Measurements from ENCODE around the gene MAN1C1. TPM values are rescaled to one million over a fixed set of nuclear protein-coding genes. Genes with fewer than 3 reads are reported as not detected.

Gene MAN1C1
- total and polyA plus RNA-seq, 10 of the 15 experiments (the other 5 are each of a cell fraction or from before 2014, with no cell fraction given) = 0.12 to 0.56 (median 0.22) TPM; not detected in 3

DNA sequence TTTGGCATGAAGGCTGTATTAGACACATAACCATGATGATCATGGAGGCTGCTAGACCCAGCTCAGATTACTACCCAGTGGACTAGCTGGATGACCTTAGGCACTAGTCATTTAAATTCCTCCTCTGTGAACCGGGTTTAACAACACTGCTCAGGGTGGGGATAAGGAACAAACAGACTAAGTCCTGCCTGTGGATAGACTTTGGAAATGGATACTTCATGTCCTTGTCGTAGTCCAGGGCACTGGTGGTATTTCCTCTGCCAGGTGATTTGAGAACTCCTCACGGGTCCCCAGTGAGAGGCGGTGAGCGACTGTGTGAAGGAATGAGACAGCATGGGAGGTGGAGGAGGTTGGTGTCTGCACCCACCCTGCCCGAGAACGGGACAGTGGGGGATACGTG, 110.5 kb downstream of the MAN1C1 start:
- FAIRE-seq = no peak
- RAD21 ChIA-PET (ENCODE audit: unreplicated experiment) = no interaction called here

DNA sequence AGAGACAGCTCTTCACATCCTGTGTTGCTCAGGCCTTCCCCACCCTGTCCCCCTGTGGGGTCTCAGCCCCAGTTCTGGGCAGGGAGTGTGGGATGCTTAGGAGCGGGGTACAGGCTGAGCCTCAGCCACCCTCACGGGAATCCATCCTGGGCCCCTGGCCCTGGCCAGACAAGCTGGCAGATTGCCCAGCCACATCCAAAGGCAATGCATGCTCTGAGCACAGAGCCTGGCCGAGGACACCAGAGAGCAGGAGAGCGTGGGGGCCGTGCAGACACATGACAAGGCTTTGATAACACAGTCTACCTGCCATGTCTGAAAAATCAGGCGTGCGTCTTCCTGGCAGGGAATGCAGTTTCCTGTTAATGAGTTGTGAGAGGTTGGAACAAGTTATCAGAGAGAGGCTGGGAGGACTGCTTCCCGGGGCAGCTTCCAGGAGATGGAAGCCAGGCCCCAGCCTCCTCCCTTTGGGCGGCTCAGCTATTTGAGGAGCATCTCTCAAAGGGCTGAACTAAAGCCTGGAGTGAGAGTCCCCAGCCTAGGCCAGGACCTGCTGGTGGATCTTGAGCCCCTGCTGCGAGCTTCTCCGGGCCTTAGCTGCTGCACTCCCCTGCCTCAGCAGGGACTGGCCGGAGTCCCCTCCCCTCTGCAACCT, 111.2 kb downstream of the MAN1C1 start:
- in situ Hi-C loops (cut with MboI) = no loop called here
- Histone ChIP-seq H2AFZ (ENCODE audit: control insufficient read depth, low read depth, low read length) (no peak overlapping the region), H3K27me3 (replicated peaks in 1 of 2; ENCODE audit: control insufficient read depth in 2 of 2, insufficient read depth in 2 of 2, low read length in 1 of 2) (peaks cover 0 to under 1% of the 10 kb centered on the region in 2 experiments; a peak in 3 of 4 replicates), H3K27ac (ENCODE audit: control insufficient read depth, insufficient read depth) (no peak overlapping the region), H3K4me1 (ENCODE audit: control insufficient read depth, insufficient read depth, low read length) (peaks cover 5% of the 10 kb centered on the region), H3K36me3 (ENCODE audit: control insufficient read depth in 2 of 2, insufficient read depth in 2 of 2, low read length in 1 of 2) (no peaks in the 10 kb centered on the region), H3K79me2 (ENCODE audit: control insufficient read depth, insufficient read depth, low read length) (no peaks in the 10 kb centered on the region), H3K4me2 (ENCODE audit: control insufficient read depth, insufficient read depth) (no peak overlapping the region), H3K4me3 (no peak overlapping the region), H4K20me1 (ENCODE audit: control insufficient read depth, insufficient read depth) (no peaks in the 10 kb centered on the region; the same call in 1 of the 2 replicates), H3K9ac (ENCODE audit: control insufficient read depth, insufficient read depth, low read length) (no peak overlapping the region), H3K9me3 (replicated peaks; ENCODE audit: control insufficient read depth, insufficient read depth, low read length) (no peaks in the 10 kb centered on the region; the same call in 1 of the 3 replicates)
- RAD21 ChIA-PET (ENCODE audit: unreplicated experiment) = no interaction called here
- FAIRE-seq (no peak), ATAC-seq (no peak), DNase-seq (ENCODE audit: low read depth, low spot score) (no peak)
- WGBS (ENCODE audit: insufficient coverage, insufficient replicate concordance, low lambda C conversion rate, missing lambda C conversion rate) = 42% methylated on average over 12 of the region's 12 CpGs
- intact Hi-C loops (cut with micrococcal nuclease; ENCODE audit: unreplicated experiment) = no loop called here
- BruUV-seq (replicated peaks) = no TSS peak
- CTCF ChIA-PET = no interaction called here
- SMC1A ChIA-PET (ENCODE audit: uncharacterized antibody, unreplicated experiment) = no interaction called here
- POLR2A ChIA-PET = no interaction called here
- TF ChIP-seq MYC (IDR thresholded peaks at IDR 0.05; ENCODE audit: insufficient read depth, insufficient read length, insufficient replicate concordance, low read length, severe bottlenecking) (no peak), RBBP5 (conservative IDR thresholded peaks at IDR 0.05) (no peak), SMARCA5 (IDR thresholded peaks at IDR 0.05) (no peak), TBL1XR1 (IDR thresholded peaks at IDR 0.05; ENCODE audit: low read depth, low read length) (no peak), NBN (IDR thresholded peaks at IDR 0.05) (no peak), RB1 (IDR thresholded peaks at IDR 0.05; ENCODE audit: borderline replicate concordance) (no peak), NRF1 (conservative IDR thresholded peaks at IDR 0.05; ENCODE audit: low read depth, low read length) (no peak), RAD51 (IDR thresholded peaks at IDR 0.05) (no peak), KDM1A (IDR thresholded peaks at IDR 0.05; ENCODE audit: borderline replicate concordance) (no peak), FOS (IDR thresholded peaks at IDR 0.05; ENCODE audit: borderline replicate concordance, extremely low read depth, insufficient read length) (no peak), RAD21 (IDR thresholded peaks at IDR 0.05; ENCODE audit: insufficient read depth, low read depth, low read length) (no peak), PBX3 (IDR thresholded peaks at IDR 0.05; ENCODE audit: insufficient replicate concordance, low read depth, low read length) (no peak), ZNF384 (IDR thresholded peaks at IDR 0.05; ENCODE audit: borderline replicate concordance, low read depth, low read length) (no peak), TCF7 (IDR thresholded peaks at IDR 0.05; ENCODE audit: borderline replicate concordance) (no peak)
- TF ChIP-seq, protein P1, sequence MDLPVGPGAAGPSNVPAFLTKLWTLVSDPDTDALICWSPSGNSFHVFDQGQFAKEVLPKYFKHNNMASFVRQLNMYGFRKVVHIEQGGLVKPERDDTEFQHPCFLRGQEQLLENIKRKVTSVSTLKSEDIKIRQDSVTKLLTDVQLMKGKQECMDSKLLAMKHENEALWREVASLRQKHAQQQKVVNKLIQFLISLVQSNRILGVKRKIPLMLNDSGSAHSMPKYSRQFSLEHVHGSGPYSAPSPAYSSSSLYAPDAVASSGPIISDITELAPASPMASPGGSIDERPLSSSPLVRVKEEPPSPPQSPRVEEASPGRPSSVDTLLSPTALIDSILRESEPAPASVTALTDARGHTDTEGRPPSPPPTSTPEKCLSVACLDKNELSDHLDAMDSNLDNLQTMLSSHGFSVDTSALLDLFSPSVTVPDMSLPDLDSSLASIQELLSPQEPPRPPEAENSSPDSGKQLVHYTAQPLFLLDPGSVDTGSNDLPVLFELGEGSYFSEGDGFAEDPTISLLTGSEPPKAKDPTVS (IDR thresholded peaks at IDR 0.05; ENCODE audit: low read depth, low read length) = no peak

More for the DNA sequence above, 110.5 kb downstream of the MAN1C1 start:
- WGBS (ENCODE audit: insufficient coverage, insufficient replicate concordance, low lambda C conversion rate, missing lambda C conversion rate) = 32% methylated on average over 8 of the region's 8 CpGs
- ChIA-PET SMC1A (ENCODE audit: uncharacterized antibody, unreplicated experiment) (interaction anchor here (0.6 kb wide), 1 partner anchor 82 kb away, joined by 3 read pairs; no protein-coding TSS in a partner anchor), CTCF (interaction anchor here (1.4 kb wide), 1 partner anchor 13 kb away, joined by 3 read pairs; no protein-coding TSS in a partner anchor), POLR2A (no interaction called here)
- Histone ChIP-seq H3K4me2 (ENCODE audit: control insufficient read depth, insufficient read depth) (no peak overlapping the region), H3K9me3 (replicated peaks; ENCODE audit: control insufficient read depth, insufficient read depth, low read length) (no peaks in the 10 kb centered on the region; the same call in 1 of the 3 replicates), H4K20me1 (ENCODE audit: control insufficient read depth, insufficient read depth) (no peaks in the 10 kb centered on the region; the same call in 1 of the 2 replicates), H3K4me1 (ENCODE audit: control insufficient read depth, insufficient read depth, low read length) (peaks cover 5% of the 10 kb centered on the region), H3K36me3 (ENCODE audit: control insufficient read depth in 2 of 2, insufficient read depth in 2 of 2, low read length in 1 of 2) (no peaks in the 10 kb centered on the region), H2AFZ (ENCODE audit: control insufficient read depth, low read depth, low read length) (no peak overlapping the region), H3K79me2 (ENCODE audit: control insufficient read depth, insufficient read depth, low read length) (no peaks in the 10 kb centered on the region), H3K9ac (ENCODE audit: control insufficient read depth, insufficient read depth, low read length) (no peak overlapping the region), H3K4me3 (no peak overlapping the region), H3K27ac (ENCODE audit: control insufficient read depth, insufficient read depth) (no peak overlapping the region), H3K27me3 (replicated peaks in 1 of 2; ENCODE audit: control insufficient read depth in 2 of 2, insufficient read depth in 2 of 2, low read length in 1 of 2) (no peaks in the 10 kb centered on the region; a peak in 3 of 4 replicates)
- DNase-seq (ENCODE audit: low read depth, low spot score) (no peak), ATAC-seq (no peak)
- in situ Hi-C loops (cut with MboI) (no loop called here), intact Hi-C loops (cut with micrococcal nuclease; ENCODE audit: unreplicated experiment) (no loop called here)
- BruUV-seq (replicated peaks) = no TSS peak
- no peak for TF ChIP-seq ZNF217 (IDR thresholded peaks at IDR 0.05)

Data from GM12878 (cell line).